Ovary (tissue), 10 donors: ENCODE data around the gene GPR155. TPM values are rescaled to one million over a fixed set of nuclear protein-coding genes. Genes with fewer than 3 reads are reported as not detected.

ENCODE experiments used
- DNase-seq, 5 donors: peaks; one replicate each; pipeline ENCODE4 v3.0.0-alpha.2; 2019 to 2020
- H3K27ac ChIP-seq, 2 donors: fragments of 200-600 bp; one replicate each; pipeline versions ENCODE4 v1.5.1 to v1.8.0; 2019 to 2022
- H3K27me3 ChIP-seq: fragments of 200-600 bp; one replicate; pipeline ENCODE4 v1.8.0; 2022
- H3K36me3 ChIP-seq: fragments of 200-600 bp; sonication (generic); one replicate; pipeline ENCODE4 v1.5.1; 2019
- H3K4me1 ChIP-seq: one replicate; pipeline ENCODE4 v1.8.1; 2013; ENCODE audit warnings: mild to moderate bottlenecking, moderate library complexity; ENCODE audit not compliant: insufficient read depth
- H3K4me3 ChIP-seq: fragments of 200-600 bp; sonication (generic); one replicate; pipeline ENCODE4 v1.5.1; 2017
- H3K9me3 ChIP-seq, 2 donors: fragments of 200-600 bp in 1 of 2; sonication (generic) in 1 of 2; one replicate each; pipeline versions ENCODE4 v1.5.1 to v1.8.1; 2013 to 2019; ENCODE audit warnings: mild to moderate bottlenecking in 1 of 2, moderate library complexity in 1 of 2
- CTCF ChIP-seq, 3 donors: fragments of 450-650 bp in 2 of 3; fragments of 200-600 bp in 1 of 3; IDR thresholded peaks; one replicate each; pipeline versions ENCODE4 v1.5.1 to v1.8.0; 2016 to 2022; ENCODE audit warnings: antibody characterized with exemption in 3 of 3, mild to moderate bottlenecking in 1 of 3
- EP300 ChIP-seq: sonication (generic); formaldehyde crosslinking; IDR thresholded peaks from one replicate; pipeline ENCODE4 v1.6.1; 2017; ENCODE audit warnings: antibody characterized with exemption
- POLR2A ChIP-seq: fragments of 450-650 bp; IDR thresholded peaks from one replicate; pipeline ENCODE4 v1.6.1; 2017; ENCODE audit warnings: antibody characterized with exemption, mild to moderate bottlenecking, moderate library complexity
- WGBS, 3 donors: extraction: QIAGEN DNeasy Blood & Tissue Kit in 1 of 3; methylation state at CpG; one replicate each; pipeline versions ENCODE4 v1.1.5 to v1.1.7; 2013 to 2017; 5-methylcytosine and 5-hydroxymethylcytosine counted together
- intact Hi-C, 4 donors: fragments of 100-400 bp; cut with DNase I; formaldehyde crosslinking; loops; one replicate each; pipeline versions ENCODE4 v1.11.0 to v1.15.1; 2022 to 2023
- long read RNA-seq, 3 donors: library from polyadenylated mRNA in 2 of 3; unstranded in 2 of 3; transcript quantifications; one replicate each; pipeline ENCODE4 v2.0.0 and lab custom pipeline, GENCODE V29; 2021 to 2026
- polyA plus RNA-seq, 2 donors: library from polyadenylated mRNA; stranded (reverse); fragments of 200-250 nt in 1 of 2; fragments of 350-450 nt in 1 of 2; fragmentation: Illumina TruSeq in 1 of 2; extraction: RNeasy Lipid Tissue Mini Kit (QIAGEN cat#74804) in 1 of 2; gene quantifications; one replicate each; pipeline ENCODE4 v1.2.3, GENCODE V29; 2013 to 2014
- total RNA-seq, 7 donors: library from RNA; depleted of rRNA in 2 of 7; stranded (reverse); fragments of >200 nt in 2 of 7; fragmentation: NEBNext Ultra II Directional in 3 of 7; extraction: Animal tissue kit (Norgen Biotek cat#: 25700) in 3 of 7; gene quantifications; one replicate each; pipeline versions ENCODE4 v1.1.0 to v1.2.4, GENCODE V29; 2016 to 2023
- donor health status: DM: no; HTN: no; CAD: no; lungs with moderate emphysema.
- donor health status: DM: no; HTN: no; CAD: no.
- donor health status: Bipolar disorder and iron deficiency.
- donor health status: DM: yes; HTN: yes; CAD: no.
- donor health status: DM: no; HTN: no; CAD: no.
- donor health status: DM: yes; HTN: yes; CAD: no.

The GPR155 gene
- total RNA-seq (1 to 10 TPM; 2.5 to 5.4 (median 3.9) TPM), polyA plus RNA-seq (1 to 10 TPM; 1.9 to 7.2 TPM)
- long read RNA-seq, donor 1, full-length matches to known transcripts = 3 of 13 reads
- long read RNA-seq, donor 1, partial matches to known transcripts = 6 of 13 reads
- long read RNA-seq, donor 1, other reads (novel, unspliced or antisense) = 4 of 13 reads
- long read RNA-seq, donor 2 = 0 reads
- long read RNA-seq, donor 3, full-length matches to known transcripts = 10 of 14 reads
- long read RNA-seq, donor 3, partial matches to known transcripts = 0 of 14 reads
- long read RNA-seq, donor 3, other reads (novel, unspliced or antisense) = 4 of 14 reads

- intact Hi-C loops = no loop called here
- TF ChIP-seq POLR2A = peak; percentile 25
- TF ChIP-seq CTCF (IDR thresholded peaks at IDR 0.05) = peak in 1 of 3 donors; percentile 17
- TF ChIP-seq EP300 = no peak
- H3K36me3 ChIP-seq = no peaks in the 10 kb centered on the region
- H3K4me1 ChIP-seq = no peaks in the 10 kb centered on the region
- 0% methylated on average over 18 to 42 of the region's 42 CpGs for WGBS, 3 donors
- H3K27ac ChIP-seq = peak within 1 kb of the TSS; percentile 34 to 66
- peak; percentile 69 to 82 (median 80) for DNase-seq
- peak within 1 kb of the TSS; percentile 89 for H3K4me3 ChIP-seq
- H3K9me3 ChIP-seq = no peaks in the 10 kb centered on the region
- no peaks in the 10 kb centered on the region for H3K27me3 ChIP-seq
Observed at GRCh38 chr2:174486563-174487107, at the start of gene GPR155. GPR155 (minus strand) TSS chr2:174487029; CDS start chr2:174481956, 5,073 bp downstream.

GRCh38 chr2:174535757-174536703 is 49.2 kb upstream of the GPR155 start:
- Histone ChIP-seq H3K27ac (no peak overlapping the region), H3K27me3 (no peaks in the 10 kb centered on the region), H3K36me3 (no peaks in the 10 kb centered on the region), H3K4me3 (no peak overlapping the region), H3K9me3 (no peaks in the 10 kb centered on the region), H3K4me1 (no peaks in the 10 kb centered on the region)
- TF ChIP-seq EP300 (no peak), CTCF (IDR thresholded peaks at IDR 0.05) (no peak), POLR2A (no peak)
- no peak for DNase-seq
- intact Hi-C loops = no loop called here
- WGBS, 3 donors = 88 to 92% (median 91%) methylated on average over 11 of the region's 11 CpGs

- no peaks in the 10 kb centered on the region for H3K9me3 ChIP-seq
- no peaks in the 10 kb centered on the region for H3K4me1 ChIP-seq
- H3K27me3 ChIP-seq = no peaks in the 10 kb centered on the region
- intact Hi-C loops = no loop called here
- DNase-seq = no peak
- TF ChIP-seq POLR2A = no peak
- no peak for TF ChIP-seq CTCF (IDR thresholded peaks at IDR 0.05)
- no peak for TF ChIP-seq EP300
- H3K4me3 ChIP-seq = no peak overlapping the region
- 51 to 55% (median 53%) methylated on average over 3 of the region's 3 CpGs for WGBS, 3 donors
- H3K27ac ChIP-seq = no peak overlapping the region
- no peaks in the 10 kb centered on the region for H3K36me3 ChIP-seq
Observed at GRCh38 chr2:174535083-174535482, 48.3 kb upstream of the GPR155 start.

- Histone ChIP-seq H3K27ac (no peak overlapping the region), H3K9me3 (peaks cover 0 to 2% of the 10 kb centered on the region in 2 donors), H3K27me3 (no peaks in the 10 kb centered on the region), H3K36me3 (no peaks in the 10 kb centered on the region), H3K4me3 (no peak overlapping the region), H3K4me1 (no peaks in the 10 kb centered on the region)
- no peak for TF ChIP-seq EP300
- TF ChIP-seq POLR2A = no peak
- no peak for TF ChIP-seq CTCF (IDR thresholded peaks at IDR 0.05)
- intact Hi-C loops = loop anchor here in 1 of 4 donors (10.0 kb wide), 1 partner anchor 65 kb away; no protein-coding TSS in a partner anchor
- WGBS, 3 donors = 83 to 89% (median 86%) methylated on average over 4 of the region's 4 CpGs
- no peak for DNase-seq
Observed at GRCh38 chr2:174529916-174530315, 43.1 kb upstream of the GPR155 start.
